Urothelium cell line (cell line): ENCODE data around the gene HOMER3.

ENCODE experiments used
- DNase-seq: peaks from one replicate; pipeline ENCODE4 v3.0.0; 2011; ENCODE audit warnings: low spot score, mixed read lengths
- FAIRE-seq: peaks from 2 replicates; lab custom pipeline; 2011; peaks lifted over from hg19 to GRCh38; lab: Jason Lieb, UNC

Gene HOMER3

GRCh38 chr19:18886972-18887371 is 54.0 kb downstream of the HOMER3 start:
- no peak for DNase-seq
- no peak for FAIRE-seq

- FAIRE-seq (no peak), DNase-seq (no peak)
Measured at GRCh38 chr19:18883526-18884304, 57.3 kb downstream of the HOMER3 start.

GRCh38 chr19:18881491-18881890 is 59.5 kb downstream of the HOMER3 start:
- DNase-seq (no peak), FAIRE-seq (no peak)

DNA sequence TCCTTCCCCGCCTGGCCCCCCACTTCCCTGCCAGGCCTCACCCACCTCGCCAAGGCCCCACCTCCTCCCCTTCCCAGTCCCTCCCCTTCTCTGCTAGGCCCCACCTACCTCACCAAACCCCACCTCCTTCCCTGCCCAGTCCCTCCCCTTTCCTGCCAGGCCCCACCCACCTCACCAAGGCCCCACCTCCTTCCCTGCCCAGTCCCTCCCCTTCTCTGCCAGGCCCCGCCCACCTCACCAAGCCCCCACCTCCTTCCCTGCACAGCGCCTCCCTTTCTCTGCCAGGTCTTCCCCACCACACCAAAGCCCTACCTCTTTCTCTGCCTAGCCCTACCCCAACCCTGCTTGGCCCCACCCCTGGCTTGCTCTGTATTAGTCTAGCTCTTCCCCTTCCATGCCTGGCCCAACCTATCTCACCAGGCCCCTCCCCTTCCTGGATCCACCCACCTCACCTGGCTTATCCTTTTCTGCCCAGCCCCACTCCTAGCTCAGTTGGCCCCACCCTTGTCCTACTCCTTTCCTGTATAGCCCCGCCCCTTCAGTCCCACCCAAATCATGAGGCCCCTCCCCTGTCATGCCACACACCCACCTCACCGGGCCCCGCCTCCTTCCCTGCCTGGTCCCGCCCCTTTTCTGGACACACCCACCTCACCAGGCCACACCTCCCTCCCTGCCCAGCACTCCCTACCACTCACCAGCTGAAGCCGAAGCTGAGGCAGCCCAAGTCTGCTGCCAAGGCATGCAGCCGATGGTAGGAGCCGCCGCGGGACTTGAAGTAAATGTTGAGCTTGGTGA is 61.2 kb downstream of the HOMER3 start:
- no peak for DNase-seq
- no peak for FAIRE-seq
